Panc1 (cell line): ENCODE measurements around the gene SNTG2. TPM values are rescaled to one million over a fixed set of nuclear protein-coding genes. Genes with fewer than 3 reads are reported as not detected.

ENCODE experiments used
- ATAC-seq: fragments of 200-7000 bp; cut with Tn5 transposase; 2 replicates; pipeline ENCODE4 v1.9.1; 2020; ENCODE audit warnings: mild to moderate bottlenecking, moderate library complexity
- BruUV-seq: library from RNA; stranded (reverse); fragments of 400-500 nt; replicated peaks from 2 replicates; lab custom pipeline; 2021; lab: Mats Ljungman, UMichigan
- CTCF ChIA-PET: fragments of 300-600 bp; sonication (Branson Sonifier 250); formaldehyde crosslinking; loops from one replicate; lab custom pipeline; 2022; ENCODE audit warnings: antibody characterized with exemption; lab: Charles Lee
- POLR2A ChIA-PET: fragments of 300-600 bp; sonication (Branson Sonifier 250); formaldehyde crosslinking; loops from one replicate; lab custom pipeline; 2022; ENCODE audit warnings: antibody characterized with exemption; lab: Charles Lee
- DNase-seq: peaks from one replicate; pipeline ENCODE4 v3.0.0-alpha.2; 2010; ENCODE audit warnings: low read depth, low spot score
- H3K27ac ChIP-seq: 2 replicates; pipeline ENCODE4 v1.5.1; 2011; ENCODE audit warnings: mild to moderate bottlenecking, low read length, inconsistent platforms
- H3K27me3 ChIP-seq: fragments of 200-500 bp; sonication (Bioruptor generic); 2 replicates; pipeline ENCODE4 v1.6.0; 2014; ENCODE audit warnings: low read length, inconsistent platforms; ENCODE audit not compliant: control insufficient read depth, insufficient read depth
- H3K36me3 ChIP-seq: fragments of 200-500 bp; sonication (Bioruptor generic); 2 replicates; pipeline ENCODE4 v1.5.1; 2014; ENCODE audit warnings: inconsistent platforms, mild to moderate bottlenecking, low read length, moderate library complexity; ENCODE audit not compliant: control insufficient read depth, insufficient read depth
- H3K4me1 ChIP-seq: 2 replicates; pipeline ENCODE4 v1.5.1; 2011; ENCODE audit warnings: inconsistent platforms, mild to moderate bottlenecking, low read length, moderate library complexity; ENCODE audit not compliant: control insufficient read depth, insufficient read depth
- H3K4me3 ChIP-seq, 2 experiments: 2 replicates each; pipeline ENCODE4 v1.5.1; 2011 to 2012; ENCODE audit warnings: low read depth in 2 of 2, low read length in 2 of 2, mild to moderate bottlenecking in 2 of 2, inconsistent platforms in 1 of 2, moderate library complexity in 1 of 2
- H3K9me3 ChIP-seq: fragments of 200-500 bp; sonication (Bioruptor generic); 2 replicates; pipeline ENCODE4 v1.5.1; 2014; ENCODE audit warnings: low read depth, mild to moderate bottlenecking, inconsistent platforms, low read length, moderate library complexity; ENCODE audit not compliant: control insufficient read depth, insufficient read depth
- CTCF ChIP-seq: fragments of 450-650 bp; IDR thresholded peaks from 2 replicates; pipeline ENCODE4 v1.5.1; 2017; ENCODE audit warnings: mild to moderate bottlenecking
- POLR2AphosphoS5 ChIP-seq: IDR thresholded peaks from 2 replicates; pipeline ENCODE4 v1.6.1; 2012; ENCODE audit warnings: mild to moderate bottlenecking, low read depth, low read length, moderate library complexity
- REST ChIP-seq, 2 experiments: IDR thresholded peaks; 2 replicates each; pipeline ENCODE4 v1.6.1; 2011 to 2012; ENCODE audit warnings: low read depth in 2 of 2, control low read depth in 1 of 2, low read length in 1 of 2, mild to moderate bottlenecking in 1 of 2, moderate library complexity in 1 of 2; ENCODE audit not compliant: insufficient read depth in 1 of 2
- SIN3A ChIP-seq: IDR thresholded peaks from 2 replicates; pipeline ENCODE4 v1.6.1; 2012; ENCODE audit warnings: low read depth, mild to moderate bottlenecking, low read length, moderate library complexity, borderline replicate concordance; ENCODE audit not compliant: insufficient read depth
- TCF7L2 ChIP-seq: IDR thresholded peaks from 2 replicates; pipeline ENCODE4 v1.6.1; 2011; ENCODE audit warnings: mild to moderate bottlenecking, low read depth, low read length, inconsistent platforms
- in situ Hi-C: cut with HindIII; loops from 2 replicates; pipeline ENCODE4 v1.10.0; 2016; ENCODE audit warnings: low sequenced_read_pairs, low pct_unique_long_range_greater_than_20kb
- intact Hi-C: fragments of 100-400 bp; cut with micrococcal nuclease; formaldehyde crosslinking; loops from one replicate; pipeline ENCODE4 v1.10.0; 2022; ENCODE audit not compliant: unreplicated experiment
- total RNA-seq: library from RNA; stranded (reverse); gene quantifications from one replicate; pipeline ENCODE4 v1.2.1, GENCODE V29; 2021; ENCODE audit not compliant: unreplicated experiment

Gene SNTG2
- total RNA-seq, 1 experiment from 2014 or later, result not detected

GRCh38 chr2:1033069-1033468, 82.4 kb downstream of the SNTG2 start:
- H3K27me3 ChIP-seq, result no peaks in the 10 kb centered on the region; the same call in 1 of the 2 replicates
- ATAC-seq, result no peak
- CTCF ChIA-PET, result no interaction called here
- no peaks in the 10 kb centered on the region for H3K4me1 ChIP-seq
- H3K4me3 ChIP-seq, result no peak overlapping the region
- intact Hi-C loops (no loop called here), in situ Hi-C loops (no loop called here)
- POLR2A ChIA-PET, result no interaction called here
- no peak for TF ChIP-seq TCF7L2
- TF ChIP-seq POLR2AphosphoS5, result no peak
- TF ChIP-seq SIN3A, result no peak
- no peak for TF ChIP-seq REST (IDR thresholded peaks at IDR 0.05; ENCODE audit: insufficient read depth in 1 of 2, low read depth in 2 of 2, low read length in 1 of 2)
- TF ChIP-seq CTCF, result no peak
- no TSS peak for BruUV-seq
- H3K9me3 ChIP-seq, result no peaks in the 10 kb centered on the region
- no peak for DNase-seq
- H3K27ac ChIP-seq, result no peak overlapping the region
- no peaks in the 10 kb centered on the region for H3K36me3 ChIP-seq

- H3K27me3 ChIP-seq, result no peaks in the 10 kb centered on the region
- no peaks in the 10 kb centered on the region for H3K9me3 ChIP-seq
- no peak overlapping the region for H3K4me3 ChIP-seq
- BruUV-seq, result no TSS peak
- intact Hi-C loops (no loop called here), in situ Hi-C loops (no loop called here)
- TF ChIP-seq REST (IDR thresholded peaks at IDR 0.05; ENCODE audit: insufficient read depth in 1 of 2, low read depth in 2 of 2, low read length in 1 of 2) (no peak), SIN3A (no peak), CTCF (no peak), POLR2AphosphoS5 (no peak), TCF7L2 (no peak)
- ATAC-seq, result no peak
- ChIA-PET POLR2A (no interaction called here), CTCF (no interaction called here)
- no peaks in the 10 kb centered on the region for H3K4me1 ChIP-seq
- H3K27ac ChIP-seq, result no peak overlapping the region
- no peak for DNase-seq
- no peaks in the 10 kb centered on the region for H3K36me3 ChIP-seq
Measured at GRCh38 chr2:1037066-1037465, 86.4 kb downstream of the SNTG2 start.
